Mucosa of descending colon (tissue), 3 donors: Measurements from ENCODE around the gene DPP7. TPM values are rescaled to one million over a fixed set of nuclear protein-coding genes. Genes with fewer than 3 reads are reported as not detected.

ENCODE experiments used
- ATAC-seq: fragments of 200-7000 bp; cut with Tn5 transposase; one replicate; pipeline ENCODE4 v1.9.1; 2020; ENCODE audit warnings: mild to moderate bottlenecking, moderate library complexity
- DNase-seq, 3 donors: peaks; one replicate each; pipeline ENCODE4 v3.0.0-alpha.2; 2020
- H3K36me3 ChIP-seq: fragments of 200-600 bp; one replicate; pipeline ENCODE4 v1.8.0; 2021; ENCODE audit warnings: low read depth, mild to moderate bottlenecking
- H3K4me1 ChIP-seq: fragments of 200-600 bp; one replicate; pipeline ENCODE4 v1.8.0; 2021; ENCODE audit warnings: low read depth, mild to moderate bottlenecking
- H3K4me3 ChIP-seq: fragments of 200-600 bp; one replicate; pipeline ENCODE4 v1.8.0; 2021; ENCODE audit warnings: mild to moderate bottlenecking
- H3K9me3 ChIP-seq: fragments of 200-600 bp; one replicate; pipeline ENCODE4 v1.8.0; 2021; ENCODE audit warnings: mild to moderate bottlenecking
- intact Hi-C, 2 donors: fragments of 100-400 bp; cut with DNase I in 1 of 2; cut with micrococcal nuclease in 1 of 2; formaldehyde crosslinking; loops; one replicate each; pipeline versions ENCODE4 v1.11.0 to v1.11.1; 2022; cut with DNase I, micrococcal nuclease
- total RNA-seq, 3 donors: library from RNA; stranded (reverse); fragmentation: NEBNext Ultra II Directional in 2 of 3; extraction: Animal tissue kit (Norgen Biotek cat#: 25700) in 2 of 3; gene quantifications; one replicate each; pipeline versions ENCODE4 v1.2.1 to v1.2.4, GENCODE V29; 2021 to 2023
- TF ChIP-seq, protein P1 (sequence below): fragments of 200-600 bp; IDR thresholded peaks from one replicate; pipeline ENCODE4 v1.8.0; 2022; ENCODE audit warnings: antibody characterized with exemption, mild to moderate bottlenecking
- donor health status: DM: no; HTN: no; CAD: no; lungs with moderate emphysema.
- donor health status: DM: no; HTN: no; CAD: no.
- donor health status: DM: no; HTN: yes; CAD: no.

DPP7 gene
- total RNA-seq, 3 donors from 2014 or later: 47.0 to 114 (median 51.5) TPM

- no peak for ATAC-seq
These were observed 25.1 kb downstream of the DPP7 start for GRCh38 chr9:137089232-137089947.

GRCh38 chr9:137088121-137088520 lies 26.4 kb downstream of the DPP7 start:
- intact Hi-C loops: no loop called here
- H3K4me1 ChIP-seq: peaks cover 21% of the 10 kb centered on the region

More at GRCh38 chr9:137089232-137089947, 25.1 kb downstream of the DPP7 start:
- Histone ChIP-seq H3K4me3 (no peak overlapping the region), H3K4me1 (peaks cover 21% of the 10 kb centered on the region), H3K9me3 (no peaks in the 10 kb centered on the region), H3K36me3 (peaks cover 5% of the 10 kb centered on the region)
- intact Hi-C loops: no loop called here
- peak in 1 of 3 donors; percentile 44 for DNase-seq
- TF ChIP-seq, protein P1, sequence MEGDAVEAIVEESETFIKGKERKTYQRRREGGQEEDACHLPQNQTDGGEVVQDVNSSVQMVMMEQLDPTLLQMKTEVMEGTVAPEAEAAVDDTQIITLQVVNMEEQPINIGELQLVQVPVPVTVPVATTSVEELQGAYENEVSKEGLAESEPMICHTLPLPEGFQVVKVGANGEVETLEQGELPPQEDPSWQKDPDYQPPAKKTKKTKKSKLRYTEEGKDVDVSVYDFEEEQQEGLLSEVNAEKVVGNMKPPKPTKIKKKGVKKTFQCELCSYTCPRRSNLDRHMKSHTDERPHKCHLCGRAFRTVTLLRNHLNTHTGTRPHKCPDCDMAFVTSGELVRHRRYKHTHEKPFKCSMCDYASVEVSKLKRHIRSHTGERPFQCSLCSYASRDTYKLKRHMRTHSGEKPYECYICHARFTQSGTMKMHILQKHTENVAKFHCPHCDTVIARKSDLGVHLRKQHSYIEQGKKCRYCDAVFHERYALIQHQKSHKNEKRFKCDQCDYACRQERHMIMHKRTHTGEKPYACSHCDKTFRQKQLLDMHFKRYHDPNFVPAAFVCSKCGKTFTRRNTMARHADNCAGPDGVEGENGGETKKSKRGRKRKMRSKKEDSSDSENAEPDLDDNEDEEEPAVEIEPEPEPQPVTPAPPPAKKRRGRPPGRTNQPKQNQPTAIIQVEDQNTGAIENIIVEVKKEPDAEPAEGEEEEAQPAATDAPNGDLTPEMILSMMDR: no peak

GRCh38 chr9:137087409-137087925 lies 27.1 kb downstream of the DPP7 start:
- Histone ChIP-seq H3K4me3 (peak overlapping the region; percentile 56), H3K9me3 (no peaks in the 10 kb centered on the region), H3K4me1 (peaks cover 21% of the 10 kb centered on the region), H3K36me3 (peaks cover 5% of the 10 kb centered on the region)
- DNase-seq (no peak), ATAC-seq (no peak)
- TF ChIP-seq, protein P1: no peak
- intact Hi-C loops: no loop called here

More at GRCh38 chr9:137088121-137088520, 26.4 kb downstream of the DPP7 start:
- Histone ChIP-seq H3K4me3 (no peak overlapping the region), H3K9me3 (no peaks in the 10 kb centered on the region), H3K36me3 (peaks cover 5% of the 10 kb centered on the region)
- TF ChIP-seq, protein P1: no peak
- DNase-seq (no peak), ATAC-seq (no peak)

DNA sequence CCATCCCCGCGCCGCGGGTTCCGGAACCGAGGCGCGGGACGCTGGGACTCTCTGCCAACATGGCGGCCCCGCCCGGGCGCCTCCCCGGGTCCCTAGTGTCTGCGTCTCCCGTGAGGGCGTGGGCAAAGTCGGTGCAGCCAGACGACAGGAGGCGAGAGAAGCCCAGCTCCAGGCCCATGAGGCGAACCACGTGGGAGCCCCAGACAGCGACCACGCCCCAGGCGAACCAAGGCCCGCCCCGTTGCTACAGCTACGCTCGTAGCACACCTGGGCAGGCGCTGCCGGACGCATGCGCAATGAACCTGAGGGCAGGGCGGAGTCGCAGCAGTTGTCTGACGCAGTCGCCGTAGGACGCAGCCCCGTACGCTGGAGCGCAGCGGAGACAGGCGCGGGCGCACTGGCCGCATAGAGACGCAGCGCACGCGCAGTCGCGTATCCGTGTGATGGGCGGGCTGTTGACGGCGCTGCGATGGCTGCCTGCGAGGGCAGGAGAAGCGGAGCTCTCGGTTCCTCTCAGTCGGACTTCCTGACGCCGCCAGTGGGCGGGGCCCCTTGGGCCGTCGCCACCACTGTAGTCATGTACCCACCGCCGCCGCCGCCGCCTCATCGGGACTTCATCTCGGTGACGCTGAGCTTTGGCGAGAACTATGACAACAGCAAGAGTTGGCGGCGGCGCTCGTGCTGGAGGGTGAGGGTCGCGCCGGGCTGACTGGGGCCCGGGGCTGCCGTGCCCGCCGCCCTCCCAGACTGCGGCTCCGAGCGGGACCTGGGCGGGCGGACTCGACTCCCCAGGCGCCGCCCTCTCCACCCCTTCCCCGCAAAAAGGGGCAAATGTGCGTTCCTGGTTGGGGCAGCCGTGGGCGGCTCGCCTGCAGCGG lies 27.8 kb downstream of the DPP7 start, which contains the start of gene MAN1B1:
Gene MAN1B1, plus strand, starts transcription at position 455 of the 878 bp plus-strand sequence. Its CDS starts 15 bp downstream, at position 470.
- peaks cover 21% of the 10 kb centered on the region for H3K4me1 ChIP-seq
- TF ChIP-seq, protein P1: peak; percentile 18

GRCh38 chr9:137085920-137086530 lies 28.5 kb downstream of the DPP7 start:
- Histone ChIP-seq H3K4me3 (peak overlapping the region; percentile 56), H3K9me3 (no peaks in the 10 kb centered on the region), H3K4me1 (peaks cover 21% of the 10 kb centered on the region), H3K36me3 (peaks cover 5% of the 10 kb centered on the region)
- DNase-seq: peak; percentile 52 to 79 (median 77)
- intact Hi-C loops: no loop called here
- ATAC-seq: peak; percentile 26
- TF ChIP-seq, protein P1: no peak

More for the DNA sequence above, 27.8 kb downstream of the DPP7 start, which contains the start of gene MAN1B1:
- H3K4me3 ChIP-seq: peak within 1 kb of the TSS; percentile 56
- ATAC-seq (peak; percentile 92), DNase-seq (peak; percentile 100)
- intact Hi-C loops: no loop called here
- H3K9me3 ChIP-seq: no peaks in the 10 kb centered on the region
- peaks cover 5% of the 10 kb centered on the region for H3K36me3 ChIP-seq
